HG02588 (cell line): Measurements from ENCODE around the gene POLR2I.

Source experiments
- ATAC-seq: cut with Tn5 transposase; IDR thresholded peaks from one replicate; pipeline ENCODE4 v1.9.1; 2021; ENCODE audit warnings: mild to moderate bottlenecking, moderate library complexity; ENCODE audit not compliant: unreplicated experiment

The POLR2I gene

GRCh38 chr19:36114721-36115452 is at the start of gene POLR2I:
TSS of gene POLR2I (minus strand) at chr19:36114875. CDS start at chr19:36114856, 19 bp downstream.
- peak; percentile 79 for ATAC-seq

GRCh38 chr19:36163813-36164212 is 49.1 kb upstream of the POLR2I start:
- no peak for ATAC-seq

GRCh38 chr19:36160821-36161596 is 46.3 kb upstream of the POLR2I start:
- ATAC-seq = no peak

GRCh38 chr19:36153126-36153525 is 38.5 kb upstream of the POLR2I start:
- no peak for ATAC-seq

GRCh38 chr19:36152352-36153091 is 37.8 kb upstream of the POLR2I start, which contains the start of gene COX7A1:
TSS of gene COX7A1 (minus strand) at chr19:36152447. CDS start at chr19:36152407, 40 bp downstream.
- ATAC-seq = no peak

- no peak for ATAC-seq
Observed at GRCh38 chr19:36152019-36152351, 37.3 kb upstream of the POLR2I start.

- ATAC-seq = no peak
Observed at GRCh38 chr19:36151144-36152018, 36.7 kb upstream of the POLR2I start.

GRCh38 chr19:36150586-36150985 is 35.9 kb upstream of the POLR2I start:
- ATAC-seq = no peak

- no peak for ATAC-seq
Observed at GRCh38 chr19:36149673-36150406, 35.2 kb upstream of the POLR2I start.

GRCh38 chr19:36144624-36145023 is 29.9 kb upstream of the POLR2I start:
- ATAC-seq = no peak

GRCh38 chr19:36142496-36142895 is 27.8 kb upstream of the POLR2I start:
- ATAC-seq = no peak

GRCh38 chr19:36142046-36142445 is 27.4 kb upstream of the POLR2I start:
- ATAC-seq = no peak

GRCh38 chr19:36141039-36141927 is 26.6 kb upstream of the POLR2I start:
- ATAC-seq = peak; percentile 45

GRCh38 chr19:36140304-36141038 is 25.8 kb upstream of the POLR2I start:
- no peak for ATAC-seq

GRCh38 chr19:36139473-36140303 is 25.0 kb upstream of the POLR2I start, which contains the start of gene CAPNS1:
TSS of gene CAPNS1 (plus strand) at chr19:36140066. CDS start at chr19:36141012, 946 bp downstream.
- peak; percentile 83 for ATAC-seq

GRCh38 chr19:36139120-36139472 is 24.4 kb upstream of the POLR2I start:
- no peak for ATAC-seq

- no peak for ATAC-seq
Observed at GRCh38 chr19:36136964-36137686, 22.4 kb upstream of the POLR2I start.
